Fibroblast of the aortic adventitia (primary cell): ENCODE data around the gene CCDC24. TPM values are rescaled to one million over a fixed set of nuclear protein-coding genes. Genes with fewer than 3 reads are reported as not detected.

Source experiments
- DNase-seq: peaks from one replicate; pipeline ENCODE4 v3.0.0-alpha.2; 2010; ENCODE audit warnings: low read depth
- H3K4me3 ChIP-seq: 2 replicates; pipeline ENCODE4 v1.5.1; 2011; ENCODE audit warnings: low read depth, mild to moderate bottlenecking, control low read depth, low read length, moderate library complexity
- CTCF ChIP-seq: IDR thresholded peaks from 2 replicates; pipeline ENCODE4 v1.5.1; 2011; ENCODE audit warnings: mild to moderate bottlenecking, low read length, control low read depth, inconsistent platforms; ENCODE audit not compliant: insufficient read depth
- total RNA-seq: library from RNA; depleted of rRNA; stranded (reverse); fragments of >200 nt; gene quantifications from 2 replicates; pipeline ENCODE4 v1.2.3, GENCODE V29; 2012; ENCODE audit warnings: low replicate concordance

Gene CCDC24
- total RNA-seq, 1 donor = 2.6 TPM

- H3K4me3 ChIP-seq = no peak overlapping the region
- DNase-seq = no peak
- TF ChIP-seq CTCF = no peak
Measured at GRCh38 chr1:43963006-43963405, 28.4 kb upstream of the CCDC24 start.

- no peak for DNase-seq
- no peak for TF ChIP-seq CTCF
Measured at GRCh38 chr1:43963890-43964289, 27.5 kb upstream of the CCDC24 start.

GRCh38 chr1:43965316-43965715 lies 26.1 kb upstream of the CCDC24 start:
- DNase-seq = no peak
- no peak for TF ChIP-seq CTCF
- no peak overlapping the region for H3K4me3 ChIP-seq

More at GRCh38 chr1:43963890-43964289, 27.5 kb upstream of the CCDC24 start:
- no peak overlapping the region for H3K4me3 ChIP-seq

GRCh38 chr1:43968348-43968948 lies 23.0 kb upstream of the CCDC24 start:
- no peak overlapping the region for H3K4me3 ChIP-seq
- peak; percentile 43 for DNase-seq
- no peak for TF ChIP-seq CTCF

- TF ChIP-seq CTCF = no peak
- no peak for DNase-seq
- no peak overlapping the region for H3K4me3 ChIP-seq
Measured at GRCh38 chr1:43969416-43969745, 22.0 kb upstream of the CCDC24 start.

- TF ChIP-seq CTCF = no peak
- peak; percentile 96 for DNase-seq
- peak within 1 kb of the TSS; percentile 97 for H3K4me3 ChIP-seq
Measured at GRCh38 chr1:43969746-43970466, 21.5 kb upstream of the CCDC24 start, which contains the start of gene DPH2. Gene DPH2 (plus strand): TSS chr1:43970010. CDS start chr1:43970176, 166 bp downstream.
